Transverse colon (tissue), 3 donors: ENCODE measurements around the gene GRK6.

ENCODE experiments used
- EP300 ChIP-seq: sonication (generic); formaldehyde crosslinking; IDR thresholded peaks from one replicate; pipeline ENCODE4 v1.6.1; 2017; ENCODE audit warnings: antibody characterized with exemption, low read depth
- POLR2A ChIP-seq: fragments of 450-650 bp; IDR thresholded peaks from one replicate; pipeline ENCODE4 v1.6.1; 2016; ENCODE audit warnings: antibody characterized with exemption, mild to moderate bottlenecking, moderate library complexity
- TF ChIP-seq, protein P1 (sequence below), 5 experiments: fragments of 200-600 bp in 3 of 5; fragments of 450-650 bp in 2 of 5; sonication (generic) in 3 of 5; IDR thresholded peaks; 1 replicate in 2 of 5; 2 replicates in 3 of 5; pipeline ENCODE4 v1.5.1; 2016 to 2017; ENCODE audit warnings: antibody characterized with exemption in 5 of 5, inconsistent platforms in 3 of 5, mild to moderate bottlenecking in 2 of 5, moderate library complexity in 1 of 5

DNA sequence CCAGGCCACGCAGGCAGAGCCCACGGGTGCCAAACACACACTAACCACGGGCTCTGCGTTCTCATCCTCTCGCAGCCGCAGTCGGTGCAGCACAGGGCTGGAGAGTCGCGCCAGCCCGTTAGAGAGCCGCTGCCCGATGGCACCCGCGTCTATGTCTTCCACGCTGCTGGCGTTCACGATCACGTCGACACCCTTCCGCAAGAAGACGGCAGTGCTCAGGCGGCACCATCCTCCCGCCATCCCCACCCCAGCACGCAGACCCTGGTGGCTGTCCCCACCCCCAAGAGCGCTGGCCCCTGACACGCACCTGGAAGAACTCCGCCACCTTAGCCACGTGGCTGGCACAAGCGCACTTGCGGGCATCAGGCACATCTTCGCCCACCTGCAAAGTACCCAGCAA lies 41.0 kb downstream of the GRK6 start:
- TF ChIP-seq, protein P1, sequence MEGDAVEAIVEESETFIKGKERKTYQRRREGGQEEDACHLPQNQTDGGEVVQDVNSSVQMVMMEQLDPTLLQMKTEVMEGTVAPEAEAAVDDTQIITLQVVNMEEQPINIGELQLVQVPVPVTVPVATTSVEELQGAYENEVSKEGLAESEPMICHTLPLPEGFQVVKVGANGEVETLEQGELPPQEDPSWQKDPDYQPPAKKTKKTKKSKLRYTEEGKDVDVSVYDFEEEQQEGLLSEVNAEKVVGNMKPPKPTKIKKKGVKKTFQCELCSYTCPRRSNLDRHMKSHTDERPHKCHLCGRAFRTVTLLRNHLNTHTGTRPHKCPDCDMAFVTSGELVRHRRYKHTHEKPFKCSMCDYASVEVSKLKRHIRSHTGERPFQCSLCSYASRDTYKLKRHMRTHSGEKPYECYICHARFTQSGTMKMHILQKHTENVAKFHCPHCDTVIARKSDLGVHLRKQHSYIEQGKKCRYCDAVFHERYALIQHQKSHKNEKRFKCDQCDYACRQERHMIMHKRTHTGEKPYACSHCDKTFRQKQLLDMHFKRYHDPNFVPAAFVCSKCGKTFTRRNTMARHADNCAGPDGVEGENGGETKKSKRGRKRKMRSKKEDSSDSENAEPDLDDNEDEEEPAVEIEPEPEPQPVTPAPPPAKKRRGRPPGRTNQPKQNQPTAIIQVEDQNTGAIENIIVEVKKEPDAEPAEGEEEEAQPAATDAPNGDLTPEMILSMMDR (IDR thresholded peaks at IDR 0.05), result no peak
- TF ChIP-seq POLR2A (no peak), EP300 (no peak)
